Measurements from ENCODE around the gene SEMA4D.

Gene SEMA4D

GRCh38 chr9:89471390-89471789, 26.5 kb downstream of the SEMA4D start:
- H3K4me2 ChIP-seq (ENCODE audit: low read length): no peak overlapping the region
- H3K79me2 ChIP-seq (ENCODE audit: low read length): no peaks in the 10 kb centered on the region

GRCh38 chr9:89470224-89470839, 27.6 kb downstream of the SEMA4D start:
- Histone ChIP-seq H3K27ac (ENCODE audit: low read length) (no peak overlapping the region), H3K79me2 (ENCODE audit: low read length) (no peaks in the 10 kb centered on the region), H3K4me2 (ENCODE audit: low read length) (no peak overlapping the region), H3K4me1 (ENCODE audit: low read length) (peaks cover 28% of the 10 kb centered on the region), H4K20me1 (ENCODE audit: insufficient read depth, low read length) (0 out of 2 replicates have a peak, but pooled peaks cover 7% of the 10 kb centered on the region), H3K36me3 (replicated peaks; ENCODE audit: low read depth, low read length) (no peaks in the 10 kb centered on the region), H3K4me3 (ENCODE audit: low read length) (no peak overlapping the region), H3K9ac (ENCODE audit: low read length) (no peak overlapping the region), H2AFZ (ENCODE audit: low read depth, low read length) (no peak overlapping the region), H3K27me3 (ENCODE audit: low read depth, low read length) (peaks cover 5% of the 10 kb centered on the region; the same call in 1 of the 2 replicates), H3K9me3 (ENCODE audit: insufficient read depth, low read length) (no peaks in the 10 kb centered on the region)
- TF ChIP-seq EZH2phosphoT487 (IDR thresholded peaks at IDR 0.05; ENCODE audit: low read depth) (no peak), CTCF (IDR thresholded peaks at IDR 0.05; ENCODE audit: low read depth, low read length) (no peak)

More at GRCh38 chr9:89471390-89471789, 26.5 kb downstream of the SEMA4D start:
- Histone ChIP-seq H4K20me1 (ENCODE audit: insufficient read depth, low read length) (0 out of 2 replicates have a peak, but pooled peaks cover 5% of the 10 kb centered on the region), H3K36me3 (replicated peaks; ENCODE audit: low read depth, low read length) (no peaks in the 10 kb centered on the region), H3K27me3 (ENCODE audit: low read depth, low read length) (no peaks in the 10 kb centered on the region), H3K27ac (ENCODE audit: low read length) (no peak overlapping the region), H3K4me3 (ENCODE audit: low read length) (no peak overlapping the region), H3K4me1 (ENCODE audit: low read length) (peaks cover 17% of the 10 kb centered on the region), H2AFZ (ENCODE audit: low read depth, low read length) (no peak overlapping the region), H3K9ac (ENCODE audit: low read length) (no peak overlapping the region), H3K9me3 (ENCODE audit: insufficient read depth, low read length) (no peaks in the 10 kb centered on the region)
- TF ChIP-seq CTCF (IDR thresholded peaks at IDR 0.05; ENCODE audit: low read depth, low read length) (no peak), EZH2phosphoT487 (IDR thresholded peaks at IDR 0.05; ENCODE audit: low read depth) (no peak)

- Histone ChIP-seq H4K20me1 (ENCODE audit: insufficient read depth, low read length) (0 out of 2 replicates have a peak, but pooled peaks cover 7% of the 10 kb centered on the region), H3K4me1 (ENCODE audit: low read length) (peaks cover 40% of the 10 kb centered on the region), H3K79me2 (ENCODE audit: low read length) (peaks cover 4% of the 10 kb centered on the region; the same call in 1 of the 2 replicates)
Observed at GRCh38 chr9:89469003-89469402, 28.9 kb downstream of the SEMA4D start.

More at GRCh38 chr9:89469003-89469402, 28.9 kb downstream of the SEMA4D start:
- H3K27me3 ChIP-seq (ENCODE audit: low read depth, low read length): peaks cover 10% of the 10 kb centered on the region; the same call in 1 of the 2 replicates
- no peak overlapping the region for H3K27ac ChIP-seq (ENCODE audit: low read length)
- no peak overlapping the region for H2AFZ ChIP-seq (ENCODE audit: low read depth, low read length)
- TF ChIP-seq EZH2phosphoT487 (IDR thresholded peaks at IDR 0.05; ENCODE audit: low read depth) (no peak), CTCF (IDR thresholded peaks at IDR 0.05; ENCODE audit: low read depth, low read length) (no peak)
- H3K9me3 ChIP-seq (ENCODE audit: insufficient read depth, low read length): no peaks in the 10 kb centered on the region
- no peak overlapping the region for H3K4me2 ChIP-seq (ENCODE audit: low read length)
- H3K9ac ChIP-seq (ENCODE audit: low read length): no peak overlapping the region
- H3K4me3 ChIP-seq (ENCODE audit: low read length): no peak overlapping the region
- no peaks in the 10 kb centered on the region for H3K36me3 ChIP-seq (replicated peaks; ENCODE audit: low read depth, low read length)
